OCI-LY7 (cell line): ENCODE data around the gene MRPS34.

ENCODE experiments used
- EZH2phosphoT487 ChIP-seq: fragments of 200-600 bp; sonication (generic); IDR thresholded peaks from 2 replicates; pipeline ENCODE4 v1.6.1; 2018; ENCODE audit warnings: low read depth, borderline replicate concordance, mild to moderate bottlenecking, mixed run types, antibody characterized with exemption, low read length, moderate library complexity, mixed read lengths
- TF ChIP-seq, protein P1 (sequence below): fragments of 200-600 bp; sonication (generic); conservative IDR thresholded peaks from 2 replicates; pipeline ENCODE4 v1.5.1; 2014; ENCODE audit warnings: mild to moderate bottlenecking, antibody characterized with exemption, low read length, moderate library complexity, mixed read lengths

DNA sequence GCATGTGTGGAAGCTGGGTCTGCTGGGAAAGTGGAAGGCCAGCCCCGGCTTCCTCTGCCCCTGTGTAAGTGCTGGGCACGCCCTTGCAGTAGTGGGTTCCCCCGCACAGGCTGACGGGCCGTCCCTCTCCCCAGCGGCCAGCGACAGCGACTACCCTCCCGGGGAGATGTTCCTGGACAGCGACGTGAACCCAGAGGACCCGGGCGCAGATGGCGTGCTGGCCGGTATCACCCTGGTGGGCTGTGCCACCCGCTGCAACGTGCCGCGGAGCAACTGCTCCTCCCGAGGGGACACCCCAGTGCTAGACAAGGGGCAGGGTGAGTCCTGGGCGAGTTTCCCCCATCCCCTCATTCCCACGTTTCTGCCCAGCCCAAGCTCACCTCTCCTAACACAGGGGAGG, 7.1 kb downstream of the MRPS34 start:
- TF ChIP-seq, protein P1, sequence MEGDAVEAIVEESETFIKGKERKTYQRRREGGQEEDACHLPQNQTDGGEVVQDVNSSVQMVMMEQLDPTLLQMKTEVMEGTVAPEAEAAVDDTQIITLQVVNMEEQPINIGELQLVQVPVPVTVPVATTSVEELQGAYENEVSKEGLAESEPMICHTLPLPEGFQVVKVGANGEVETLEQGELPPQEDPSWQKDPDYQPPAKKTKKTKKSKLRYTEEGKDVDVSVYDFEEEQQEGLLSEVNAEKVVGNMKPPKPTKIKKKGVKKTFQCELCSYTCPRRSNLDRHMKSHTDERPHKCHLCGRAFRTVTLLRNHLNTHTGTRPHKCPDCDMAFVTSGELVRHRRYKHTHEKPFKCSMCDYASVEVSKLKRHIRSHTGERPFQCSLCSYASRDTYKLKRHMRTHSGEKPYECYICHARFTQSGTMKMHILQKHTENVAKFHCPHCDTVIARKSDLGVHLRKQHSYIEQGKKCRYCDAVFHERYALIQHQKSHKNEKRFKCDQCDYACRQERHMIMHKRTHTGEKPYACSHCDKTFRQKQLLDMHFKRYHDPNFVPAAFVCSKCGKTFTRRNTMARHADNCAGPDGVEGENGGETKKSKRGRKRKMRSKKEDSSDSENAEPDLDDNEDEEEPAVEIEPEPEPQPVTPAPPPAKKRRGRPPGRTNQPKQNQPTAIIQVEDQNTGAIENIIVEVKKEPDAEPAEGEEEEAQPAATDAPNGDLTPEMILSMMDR = no peak
- no peak for TF ChIP-seq EZH2phosphoT487
